NCI-H69 (cell line): ENCODE measurements around the gene BCO1.
A peak's percentile ranks its signal among the peaks of the same experiment; 100 is the strongest.

Source experiments
- DNase-seq: peaks from one replicate; lab custom pipeline; 2025; lab: John Stamatoyannopoulos, UW

The BCO1 gene

DNA sequence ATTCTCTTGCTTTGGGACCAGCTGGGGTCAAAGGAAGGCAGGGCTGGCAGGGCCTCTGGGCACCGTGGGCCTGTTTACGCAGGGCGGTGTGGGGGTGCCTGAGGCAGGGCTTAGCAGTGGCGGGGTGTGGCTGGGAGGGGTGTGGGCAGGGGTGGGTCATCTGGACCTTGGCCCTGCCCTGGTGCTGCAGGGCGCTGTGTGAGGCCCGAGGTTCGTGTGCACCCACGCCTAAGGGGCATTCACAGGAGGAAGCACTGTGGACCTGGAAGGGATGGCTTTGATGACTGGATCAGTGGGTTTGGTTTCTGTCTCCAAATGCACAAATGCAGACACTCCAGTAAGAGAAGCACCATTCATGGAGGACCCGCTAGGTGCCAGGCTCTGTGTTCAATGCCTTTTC is 37.3 kb downstream of the BCO1 start:
- no peak for DNase-seq

DNA sequence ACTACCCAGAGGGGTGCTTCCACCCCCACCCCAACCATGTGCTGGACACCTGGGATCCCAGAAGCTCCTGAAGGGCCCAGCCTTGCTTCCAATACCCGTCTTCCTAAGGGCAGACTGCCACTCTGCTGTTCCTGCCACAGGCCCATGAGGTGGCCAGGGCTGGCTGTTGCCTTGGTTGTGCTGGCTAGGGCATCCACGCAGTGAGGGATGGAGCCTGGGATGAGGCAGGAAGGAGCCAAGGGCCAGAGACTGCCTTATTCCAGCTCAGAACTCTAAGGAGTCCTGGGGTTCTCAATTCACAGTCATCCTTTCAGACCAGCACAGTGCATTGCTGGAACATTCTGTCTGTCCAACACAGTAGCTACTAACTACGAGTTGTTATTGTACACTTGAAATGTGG is 37.8 kb downstream of the BCO1 start:
- DNase-seq: no peak

DNA sequence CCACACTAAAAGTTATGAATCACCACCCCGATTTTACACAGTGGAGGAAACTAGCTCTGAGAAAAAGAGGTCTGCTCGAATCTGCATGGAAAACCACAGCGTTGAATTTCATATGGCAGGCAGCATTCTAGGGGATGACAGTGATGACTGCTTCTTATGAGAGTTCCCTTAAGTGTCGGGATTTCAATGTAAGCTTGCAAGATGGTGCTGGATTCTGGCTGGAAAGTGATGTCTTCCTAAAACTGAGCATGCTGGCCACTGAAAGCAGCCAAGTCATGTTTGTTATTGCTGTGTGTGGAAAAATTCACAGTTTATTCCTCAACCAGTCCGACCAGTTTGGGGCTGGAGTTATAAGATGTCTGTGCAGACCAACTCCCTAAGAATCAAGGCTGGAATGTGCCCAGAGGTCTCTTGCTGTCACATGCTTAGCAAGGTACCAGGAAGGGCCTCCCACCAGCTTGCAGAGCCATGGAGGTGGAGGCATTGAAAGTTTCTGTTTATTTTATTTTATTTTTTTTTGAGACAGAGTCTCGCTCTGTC is 39.1 kb downstream of the BCO1 start:
- DNase-seq: no peak

DNA sequence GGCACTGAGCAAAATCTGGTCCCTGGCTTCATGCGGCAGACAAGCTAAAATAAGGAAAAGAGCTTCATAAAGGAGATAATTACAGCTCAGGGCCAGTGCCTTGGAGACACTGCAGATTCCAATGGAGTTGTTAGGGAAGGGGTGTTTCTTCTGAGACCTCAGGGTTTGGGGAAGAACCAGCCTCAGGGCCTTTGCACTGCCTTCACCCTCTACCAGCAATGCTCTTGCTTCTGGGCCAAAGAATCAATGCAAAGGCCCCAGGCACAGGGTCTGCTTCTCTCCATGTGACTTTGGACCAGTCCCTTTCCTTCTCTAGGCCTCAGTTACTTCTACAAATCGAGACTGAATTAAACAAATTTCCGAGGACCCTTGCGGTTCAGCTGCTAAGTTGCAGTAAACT is 40.0 kb downstream of the BCO1 start:
- no peak for DNase-seq

DNA sequence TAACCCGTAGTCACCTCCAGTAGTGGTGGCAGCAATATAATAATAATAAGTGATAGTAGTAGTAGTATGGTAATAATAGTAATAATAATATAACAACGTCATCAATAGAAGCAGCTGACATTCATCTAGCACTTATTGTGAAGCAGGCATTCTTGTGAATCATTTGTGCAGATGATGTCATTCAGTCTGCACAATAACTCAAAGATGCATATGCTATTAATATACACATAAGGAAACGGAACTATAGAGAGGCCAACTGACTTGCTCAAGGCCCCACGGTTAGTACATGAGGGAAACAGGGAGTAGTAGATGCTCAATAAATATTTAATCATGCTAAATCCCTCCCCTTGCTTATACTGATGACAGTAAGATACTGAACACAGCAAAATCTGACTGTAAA is 40.9 kb downstream of the BCO1 start:
- no peak for DNase-seq

DNA sequence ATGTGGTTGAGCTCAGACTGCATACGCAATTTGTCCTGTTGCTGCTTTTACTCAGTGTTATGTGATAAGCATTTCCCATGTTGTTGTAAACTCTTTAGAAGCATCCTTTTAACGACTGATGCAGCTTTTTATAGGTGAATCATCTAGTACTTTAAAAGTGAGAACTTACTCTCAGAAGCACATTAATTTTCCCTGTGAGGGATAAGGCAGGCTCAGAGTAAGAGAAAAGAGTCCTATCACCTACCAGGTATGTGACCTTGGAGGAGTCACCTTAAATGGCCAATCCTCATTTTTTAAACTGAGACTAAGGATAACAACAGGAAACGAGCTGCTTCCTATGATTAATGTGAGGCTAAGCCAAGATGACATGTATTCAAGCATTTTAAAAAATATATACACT is 41.9 kb downstream of the BCO1 start:
- no peak for DNase-seq

DNA sequence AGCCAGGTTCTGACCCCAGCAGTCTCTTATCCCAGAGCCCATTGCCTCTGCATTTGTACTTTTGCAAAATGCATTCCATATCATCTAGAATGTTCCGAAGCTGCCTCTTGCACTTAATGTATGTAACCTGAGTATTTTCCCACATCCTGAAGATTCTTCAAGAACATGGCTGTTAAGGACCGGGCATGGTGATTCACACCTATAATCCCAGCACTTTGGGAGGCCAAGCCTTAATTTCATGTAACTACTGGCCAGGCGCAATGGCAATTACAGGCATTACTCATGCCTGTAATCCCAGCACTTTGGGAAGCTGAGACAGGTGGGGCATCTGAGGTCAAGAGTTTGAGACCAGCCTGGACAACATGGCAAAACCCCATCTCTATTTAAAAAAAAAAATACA is 44.6 kb downstream of the BCO1 start:
- DNase-seq: no peak

DNA sequence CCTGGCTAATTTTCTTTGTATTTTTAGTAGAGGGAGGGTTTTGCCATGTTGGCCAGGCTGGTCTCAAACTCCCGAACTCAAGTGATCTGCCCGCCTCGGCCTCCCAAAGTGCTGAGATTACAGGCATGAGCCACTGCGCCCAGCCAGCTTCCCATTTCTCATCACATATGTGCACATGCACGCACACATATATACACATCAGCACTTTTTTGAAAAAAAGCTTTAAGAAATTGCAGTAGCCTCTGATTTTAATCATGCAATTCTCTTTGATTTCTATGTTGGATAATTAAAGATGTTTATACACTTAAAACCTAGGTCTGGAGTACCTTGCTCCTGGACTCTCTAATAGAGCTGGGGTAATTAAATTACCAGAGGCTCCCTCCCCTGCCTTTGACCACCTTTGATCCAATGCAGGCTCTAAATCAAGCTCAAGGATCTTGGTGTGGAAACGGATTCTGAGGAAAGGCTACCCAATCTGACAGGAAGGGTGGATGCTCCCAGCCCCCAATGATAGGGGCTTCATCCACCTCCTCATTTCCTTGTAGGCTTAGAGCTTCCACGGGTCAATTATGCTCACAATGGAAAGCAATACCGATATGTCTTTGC is 46.6 kb downstream of the BCO1 start:
- DNase-seq: no peak

DNA sequence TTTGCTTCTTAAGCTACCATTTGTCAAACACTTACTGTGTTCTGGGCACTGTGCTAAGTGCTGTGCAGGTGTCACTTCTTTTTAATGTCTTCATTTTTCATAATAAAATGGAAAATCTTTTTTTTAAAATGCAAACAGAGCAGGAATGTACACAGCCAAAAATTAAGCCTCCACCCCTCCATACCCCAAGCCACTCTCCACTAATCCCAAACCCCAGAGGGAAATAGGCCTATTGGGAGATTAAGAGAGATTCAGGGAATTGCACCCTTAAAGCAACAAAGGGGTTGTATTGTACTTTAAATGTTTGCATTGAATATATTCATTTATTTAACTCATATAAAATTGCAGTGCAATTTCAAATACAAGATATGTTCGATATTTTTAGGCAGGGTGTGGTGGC is 47.7 kb downstream of the BCO1 start:
- DNase-seq: no peak

DNA sequence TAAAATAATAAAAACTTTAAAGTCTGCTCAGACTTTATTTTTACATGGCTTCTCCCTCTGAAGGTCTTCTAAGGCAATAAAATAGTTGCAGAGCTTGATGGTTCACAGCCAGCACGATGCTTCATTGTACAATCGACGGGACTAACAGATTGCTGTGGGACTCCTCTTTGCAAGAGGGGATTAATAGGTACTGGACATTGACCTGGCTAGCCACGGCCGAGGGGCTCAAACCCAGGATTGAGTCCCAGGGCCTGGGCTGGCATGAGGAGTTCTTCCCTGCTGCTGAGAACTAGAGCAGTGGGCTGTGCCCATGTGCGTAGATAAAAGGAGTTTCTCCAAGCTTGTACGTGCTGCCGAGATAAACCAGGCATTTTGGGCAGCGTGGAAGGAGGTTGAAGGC is 52.6 kb downstream of the BCO1 start:
- DNase-seq: no peak

DNA sequence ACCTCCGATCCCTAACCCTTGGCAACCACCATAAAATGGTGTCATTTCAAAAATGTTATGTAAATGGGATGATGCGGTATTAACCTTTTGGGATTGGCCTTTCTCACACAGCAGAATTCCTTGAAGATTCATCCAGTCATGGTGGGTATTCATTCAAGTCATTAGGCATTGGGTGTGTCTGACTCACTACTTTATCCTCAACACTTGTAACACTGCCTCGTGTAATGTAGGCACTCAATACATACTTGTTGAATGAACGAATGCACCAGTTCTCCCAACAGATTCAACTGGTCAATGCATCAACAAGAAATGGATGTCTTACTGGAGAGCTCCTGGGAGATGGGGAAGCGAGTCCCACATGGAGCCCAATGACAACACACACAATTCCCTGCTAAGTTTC is 54.4 kb downstream of the BCO1 start:
- DNase-seq: no peak

DNA sequence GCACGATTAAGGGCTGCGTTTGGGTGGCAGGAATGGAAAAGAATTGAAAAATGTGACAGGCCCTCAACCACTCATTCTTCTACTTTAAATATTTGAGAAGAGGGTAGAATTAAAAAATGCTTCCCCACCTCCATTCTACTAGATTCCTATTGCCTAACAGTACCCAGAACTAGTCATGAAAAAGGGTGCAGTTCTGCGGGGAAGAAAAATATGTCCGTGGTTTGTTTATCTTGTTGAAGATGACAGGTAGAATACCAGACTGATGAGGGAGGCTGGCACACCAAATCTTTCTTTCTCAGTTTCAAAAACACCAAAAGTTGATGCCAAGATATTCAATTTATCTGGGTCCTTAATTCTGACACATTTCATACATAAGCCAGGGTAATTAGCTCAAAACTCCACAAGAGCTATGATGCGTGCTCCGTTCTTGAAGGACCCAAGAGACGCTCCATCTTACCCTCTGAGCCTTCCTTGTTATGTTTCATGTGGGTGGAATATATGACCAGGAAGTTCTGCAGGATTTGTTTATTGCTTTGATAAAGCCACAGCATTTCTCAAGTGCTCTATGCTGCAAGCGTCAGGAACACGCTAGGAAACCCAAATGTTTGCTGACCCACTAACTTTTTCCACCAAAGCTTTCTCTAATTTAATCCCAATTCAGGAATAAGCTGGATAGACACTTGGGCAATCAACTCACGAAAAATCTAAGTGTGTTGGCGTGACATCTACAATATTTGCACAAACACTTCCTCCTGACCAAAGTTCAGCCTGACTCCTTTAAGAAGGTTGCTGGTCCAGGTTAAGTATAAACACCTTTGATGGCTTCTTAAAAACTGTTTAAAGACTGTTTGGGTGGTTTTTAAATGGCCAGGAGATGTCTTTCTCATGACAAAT is 55.7 kb downstream of the BCO1 start:
- no peak for DNase-seq

DNA sequence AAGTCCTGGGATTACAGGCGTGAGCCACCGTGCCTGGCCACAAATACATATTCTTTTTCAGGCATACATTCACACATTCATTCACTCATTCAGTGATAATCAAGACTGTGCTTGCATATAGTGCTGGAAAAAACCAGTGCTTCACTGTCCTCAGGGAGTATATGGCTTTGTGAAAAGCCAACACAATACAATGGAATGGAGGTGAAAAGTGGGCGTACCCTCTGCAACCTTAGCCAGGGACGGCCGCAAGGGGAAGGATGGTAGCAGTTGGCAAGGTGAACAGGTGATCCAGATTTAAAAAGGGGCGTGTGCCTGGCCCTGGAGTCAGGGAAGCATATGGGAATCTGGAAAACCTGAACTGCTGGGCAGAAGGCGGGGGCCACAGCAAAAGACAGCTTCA is 58.1 kb downstream of the BCO1 start:
- DNase-seq: peak; percentile 28

DNA sequence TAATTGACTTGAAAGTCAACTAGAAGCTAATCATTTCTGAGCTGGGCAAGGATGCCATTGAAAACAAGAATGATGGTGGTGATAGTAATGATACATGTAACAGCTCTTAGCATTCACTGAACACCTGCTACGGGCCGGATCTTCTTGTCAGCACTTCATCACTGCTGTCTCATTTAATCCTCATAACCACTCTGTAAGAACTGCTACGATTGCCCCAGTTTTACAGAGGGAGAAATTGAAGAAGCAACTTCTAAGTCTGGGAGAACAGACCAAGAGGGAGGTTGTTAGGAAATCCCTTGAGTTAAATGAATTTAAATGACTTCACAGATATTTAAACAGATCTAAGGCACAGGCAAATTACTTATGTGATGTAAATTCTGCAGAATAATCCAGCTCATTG is 69.3 kb downstream of the BCO1 start:
- DNase-seq: no peak

DNA sequence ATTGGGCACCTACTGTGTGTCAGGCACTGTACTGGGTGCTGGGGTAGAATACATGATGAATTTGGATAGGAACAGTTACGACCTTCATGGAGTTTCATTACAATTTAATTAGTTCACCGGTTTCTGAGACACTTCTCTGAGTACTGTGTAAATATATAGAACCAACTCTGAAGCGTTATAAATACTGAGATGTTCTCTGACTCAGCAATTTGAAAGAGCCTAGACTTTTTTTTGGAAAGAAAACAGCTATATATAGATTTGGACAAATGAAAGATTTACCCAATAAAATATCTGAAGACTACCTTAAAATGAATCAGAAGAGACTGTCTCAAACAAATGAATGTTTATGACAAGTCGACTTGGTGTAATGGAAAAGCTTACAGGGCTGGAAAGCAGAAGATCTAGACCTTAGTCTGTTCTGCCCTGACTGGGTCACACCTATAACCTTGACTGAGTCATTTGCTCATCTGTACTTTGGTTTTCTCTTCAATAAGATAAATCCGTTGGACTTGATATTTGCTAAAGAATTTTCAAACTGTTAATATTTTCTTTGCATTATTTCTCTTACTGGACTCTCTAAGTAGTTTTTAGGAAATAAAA is 71.7 kb downstream of the BCO1 start:
- DNase-seq: no peak

DNA sequence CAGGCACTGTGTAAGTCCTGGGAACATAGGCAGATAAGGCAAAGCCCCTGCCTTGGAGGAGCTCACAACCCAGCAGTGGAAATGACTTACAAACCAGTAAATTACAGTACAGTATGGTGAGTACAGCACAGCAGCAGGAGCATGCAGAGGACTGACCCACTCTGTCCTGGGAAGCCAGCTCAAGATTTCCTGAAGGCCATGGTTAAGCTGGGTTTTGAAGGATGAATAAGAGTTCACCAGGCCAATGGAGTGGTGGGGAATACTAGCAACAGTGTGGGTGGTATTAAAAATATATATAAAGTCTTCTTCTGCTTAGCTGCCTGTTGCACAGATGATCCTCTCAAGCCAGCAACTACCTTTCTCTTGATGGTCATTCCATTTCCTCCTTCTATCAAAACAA is 73.3 kb downstream of the BCO1 start:
- DNase-seq: no peak

DNA sequence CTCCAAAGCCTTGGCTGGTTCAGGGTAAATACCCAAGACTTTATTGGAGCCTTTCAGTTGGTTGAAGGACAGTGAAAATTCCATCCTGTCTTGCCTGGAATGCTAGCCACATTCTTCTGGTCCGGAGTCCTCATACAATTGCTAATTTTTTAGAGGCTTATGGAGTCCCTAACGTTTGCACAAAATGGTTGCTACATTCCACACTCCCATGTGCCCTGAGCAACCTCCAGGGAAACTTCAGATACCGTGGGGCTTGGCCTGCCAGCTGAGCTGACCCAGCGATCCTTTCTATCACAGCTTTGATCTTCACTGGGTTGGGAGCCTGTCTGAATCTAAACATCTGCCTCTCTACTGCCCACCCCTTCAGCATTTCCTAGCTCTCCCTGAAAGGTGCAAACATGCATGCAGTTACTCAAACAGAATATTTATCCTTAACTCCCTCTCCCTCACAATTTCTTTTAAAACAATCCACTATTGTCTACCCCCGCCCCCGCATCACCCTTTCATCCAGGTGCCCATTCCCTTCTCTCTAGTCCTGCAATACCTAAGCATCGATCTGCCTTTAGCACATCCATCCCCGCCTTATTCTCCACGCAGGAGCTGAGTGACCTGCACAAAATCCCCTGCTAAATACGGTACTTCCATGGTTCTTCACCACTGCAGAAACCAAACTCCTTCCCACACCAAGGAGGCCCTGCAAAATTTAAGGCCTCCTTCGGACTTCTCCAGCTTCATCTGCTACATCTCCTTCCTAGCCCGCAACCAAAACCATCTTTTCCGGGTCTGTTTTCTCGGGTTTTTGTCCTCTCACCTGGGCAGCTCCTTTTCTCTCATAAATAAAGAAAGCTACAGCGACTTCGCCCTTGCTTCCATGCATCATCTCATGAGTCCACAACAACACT is 75.5 kb downstream of the BCO1 start:
- DNase-seq: no peak

DNA sequence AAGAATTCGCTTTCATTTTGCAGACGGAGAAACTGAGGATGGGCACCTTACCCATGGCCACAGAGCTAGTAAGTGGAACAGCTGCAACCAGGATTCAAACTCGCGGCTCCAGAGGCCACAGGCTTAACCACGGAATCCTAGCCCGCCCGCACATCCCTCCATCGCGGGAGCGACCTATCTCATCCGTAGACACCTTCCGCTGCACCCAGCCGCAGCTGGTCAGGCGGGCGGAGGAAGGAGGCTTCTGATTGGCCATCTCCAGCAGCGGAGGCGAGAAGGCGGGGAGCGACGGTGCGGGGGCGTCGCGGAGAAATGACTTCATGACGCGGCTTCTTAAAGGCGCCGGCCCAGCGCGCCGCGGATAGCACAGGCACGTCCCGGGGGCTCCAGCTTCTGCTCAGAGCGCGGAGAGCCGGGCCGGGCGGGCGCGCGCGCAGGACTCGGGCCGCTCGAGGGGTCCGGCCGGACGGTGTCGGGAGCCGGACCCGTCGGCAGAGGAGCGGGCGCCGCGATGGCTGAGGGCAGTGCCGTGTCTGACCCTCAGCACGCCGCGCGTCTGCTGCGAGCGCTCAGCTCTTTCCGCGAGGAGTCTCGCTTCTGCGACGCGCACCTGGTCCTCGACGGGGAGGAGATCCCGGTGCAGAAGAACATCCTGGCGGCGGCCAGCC is 76.2 kb downstream of the BCO1 start, which contains the start of gene GAN:
Gene GAN, plus strand, starts transcription at position 360 of the 668 bp plus-strand sequence. Its CDS starts 152 bp downstream, at position 512.
- DNase-seq: peak; percentile 94

DNA sequence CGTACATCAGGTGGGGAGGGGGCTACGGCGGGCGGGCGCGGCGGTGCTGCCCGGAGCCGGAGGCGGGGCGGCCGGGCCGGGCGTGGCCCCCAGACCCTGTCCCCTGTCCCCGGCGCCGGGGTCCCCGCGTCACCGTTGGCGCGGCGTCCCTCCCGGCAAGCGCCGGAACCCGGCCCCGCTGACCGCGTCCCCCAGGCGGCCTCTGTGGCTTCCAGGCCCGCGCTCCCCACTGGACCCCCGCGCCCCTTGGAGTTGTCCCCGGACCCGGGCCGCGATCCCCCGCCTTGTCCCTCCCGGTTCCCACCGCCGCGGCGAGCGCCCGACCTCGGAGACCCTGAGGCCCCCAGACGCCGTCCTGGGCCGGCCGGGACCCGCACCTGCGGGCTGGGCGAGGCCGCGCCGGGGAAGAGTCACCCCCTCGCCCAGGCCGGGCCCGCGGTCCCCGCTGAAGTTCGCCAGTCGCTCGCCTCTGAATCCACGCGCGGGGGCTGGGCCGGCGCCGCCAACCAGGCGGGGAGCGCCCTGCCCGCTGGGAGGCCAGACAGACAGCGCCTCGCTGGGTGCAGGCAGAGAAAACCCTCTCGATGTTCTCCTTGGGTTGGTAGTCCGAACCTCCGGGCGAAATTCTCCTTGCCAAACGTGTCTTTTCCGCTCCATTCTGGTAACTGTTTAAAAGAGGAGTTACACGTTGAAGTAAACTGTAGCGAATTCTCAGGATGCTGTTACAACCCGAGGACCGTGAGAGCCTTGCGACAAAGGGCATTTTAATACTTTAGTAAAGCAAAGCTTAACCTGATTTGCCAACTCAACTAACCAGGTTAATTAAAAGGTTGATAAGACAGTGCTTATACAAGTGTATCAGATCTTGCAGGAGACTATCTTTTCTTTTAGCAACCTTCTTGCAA is 77.0 kb downstream of the BCO1 start:
- peak; percentile 51 for DNase-seq

DNA sequence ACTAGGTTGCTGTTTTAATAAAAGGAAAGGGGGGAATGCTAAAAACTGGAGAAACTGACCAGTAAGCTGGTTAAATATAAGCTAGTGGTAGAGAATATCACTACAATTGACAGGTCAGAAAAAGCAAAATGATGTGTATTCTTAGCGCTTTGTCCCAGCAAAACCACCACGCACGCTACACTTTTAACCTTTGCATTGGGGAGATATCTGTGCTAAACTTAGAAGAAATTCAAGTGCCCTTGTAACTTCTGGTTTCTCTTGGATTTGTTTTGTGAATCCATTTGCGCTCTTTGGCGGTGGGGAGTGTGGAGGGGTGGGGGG is 77.6 kb downstream of the BCO1 start:
- DNase-seq: no peak
